SU-DHL-6 (cell line): ENCODE measurements around the gene CORO1C.

Experiments
- H2AFZ ChIP-seq: fragments of 200-600 bp; sonication (generic); 2 replicates; pipeline ENCODE4 v1.6.1; 2014; ENCODE audit warnings: low read depth, mild to moderate bottlenecking, moderate library complexity, mixed read lengths, antibody characterized with exemption, low read length; ENCODE audit not compliant: severe bottlenecking
- H3F3A ChIP-seq: fragments of 200-600 bp; shearing (Covaris generic); 2 replicates; pipeline ENCODE4 v1.6.0; 2016; ENCODE audit warnings: antibody characterized with exemption, mild to moderate bottlenecking; ENCODE audit not compliant: insufficient read depth
- H3K27ac ChIP-seq: fragments of 200-600 bp; sonication (generic); 2 replicates; pipeline ENCODE4 v1.5.1; 2016; ENCODE audit warnings: low read depth, mild to moderate bottlenecking, low read length, moderate library complexity, mixed read lengths
- H3K27me3 ChIP-seq: fragments of 200-600 bp; sonication (generic), shearing (Covaris generic); 2 replicates; pipeline ENCODE4 v1.6.0; 2014; ENCODE audit warnings: mild to moderate bottlenecking, low read length
- H3K36me3 ChIP-seq: fragments of 200-600 bp; sonication (generic); 2 replicates; pipeline ENCODE4 v1.6.1; 2014; ENCODE audit warnings: mild to moderate bottlenecking, low read length, mixed read lengths
- H3K4me2 ChIP-seq: fragments of 300-600, 200-600 bp; shearing (Covaris generic), sonication (generic); 2 replicates; pipeline ENCODE4 v1.6.0; 2014; ENCODE audit warnings: low read length, low read depth, mild to moderate bottlenecking; ENCODE audit not compliant: poor library complexity, severe bottlenecking
- H3K4me3 ChIP-seq: fragments of 200-600 bp; sonication (generic); 2 replicates; pipeline ENCODE4 v1.5.1; 2014; ENCODE audit warnings: antibody characterized with exemption, low read length, mild to moderate bottlenecking, mixed read lengths; ENCODE audit not compliant: insufficient read depth, poor library complexity, severe bottlenecking
- H3K79me2 ChIP-seq: fragments of 200-600 bp; sonication (generic); 2 replicates; pipeline ENCODE4 v1.6.1; 2014; ENCODE audit warnings: mild to moderate bottlenecking, low read length, moderate library complexity; ENCODE audit not compliant: insufficient read depth
- H3K9ac ChIP-seq: fragments of 200-600 bp; sonication (generic); 2 replicates; pipeline ENCODE4 v1.7.0; 2014; ENCODE audit warnings: mild to moderate bottlenecking, low read length
- H3K9me2 ChIP-seq: fragments of 200-600 bp; sonication (generic); replicated peaks from 2 replicates; pipeline ENCODE4 v1.6.1; 2014; ENCODE audit warnings: low read length; ENCODE audit not compliant: insufficient read depth
- H3K9me3 ChIP-seq: fragments of 200-600 bp; sonication (generic); 2 replicates; pipeline ENCODE4 v1.6.1; 2014; ENCODE audit warnings: low read length, mixed read lengths; ENCODE audit not compliant: insufficient read depth
- H4K20me1 ChIP-seq: fragments of 200-600 bp; sonication (generic); 2 replicates; pipeline ENCODE4 v1.6.1; 2014; ENCODE audit warnings: low read depth, mild to moderate bottlenecking, antibody characterized with exemption, low read length, moderate library complexity, mixed read lengths
- CTCF ChIP-seq: fragments of 200-600 bp; sonication (generic); IDR thresholded peaks from one replicate; pipeline ENCODE4 v1.5.1; 2017; ENCODE audit warnings: antibody characterized with exemption, mild to moderate bottlenecking, low read length, moderate library complexity; ENCODE audit not compliant: insufficient read depth, poor library complexity, severe bottlenecking
- EZH2phosphoT487 ChIP-seq: fragments of 200-600 bp; sonication (generic), shearing (Covaris generic); conservative IDR thresholded peaks from 2 replicates; pipeline ENCODE4 v1.6.1; 2018; ENCODE audit warnings: mild to moderate bottlenecking, antibody characterized with exemption, low read length, moderate library complexity, mixed read lengths

Gene CORO1C

GRCh38 chr12:108727161-108727560, 4.2 kb downstream of the CORO1C start:
- Histone ChIP-seq H3K27me3 (no peaks in the 10 kb centered on the region), H3K27ac (no peak overlapping the region), H3K9me3 (no peaks in the 10 kb centered on the region), H2AFZ (no peak overlapping the region), H3K9ac (no peak overlapping the region), H3K9me2 (no peaks in the 10 kb centered on the region), H3K4me2 (no peak overlapping the region), H3F3A (peaks cover 12% of the 10 kb centered on the region), H4K20me1 (no peaks in the 10 kb centered on the region), H3K79me2 (no peaks in the 10 kb centered on the region), H3K36me3 (no peaks in the 10 kb centered on the region), H3K4me3 (no peak overlapping the region)
- TF ChIP-seq CTCF, result no peak
- TF ChIP-seq EZH2phosphoT487, result no peak

GRCh38 chr12:108724890-108725151, 6.5 kb downstream of the CORO1C start:
- no peaks in the 10 kb centered on the region for H3K79me2 ChIP-seq
- TF ChIP-seq CTCF (no peak), EZH2phosphoT487 (no peak)
- H3K4me2 ChIP-seq, result no peak overlapping the region

GRCh38 chr12:108724054-108724889, 7.0 kb downstream of the CORO1C start:
- H3K4me3 ChIP-seq, result no peak overlapping the region
- H3K27ac ChIP-seq, result no peak overlapping the region
- H4K20me1 ChIP-seq, result peaks cover 6% of the 10 kb centered on the region; the same call in 1 of the 2 replicates
- no peaks in the 10 kb centered on the region for H3K9me3 ChIP-seq
- H3K4me2 ChIP-seq, result no peak overlapping the region
- no peaks in the 10 kb centered on the region for H3F3A ChIP-seq
- H3K36me3 ChIP-seq, result no peaks in the 10 kb centered on the region
- no peak for TF ChIP-seq CTCF
- no peak for TF ChIP-seq EZH2phosphoT487
- H2AFZ ChIP-seq, result no peak overlapping the region
- H3K9me2 ChIP-seq, result no peaks in the 10 kb centered on the region
- no peak overlapping the region for H3K9ac ChIP-seq
- H3K27me3 ChIP-seq, result no peaks in the 10 kb centered on the region
- H3K79me2 ChIP-seq, result no peaks in the 10 kb centered on the region

More at GRCh38 chr12:108724890-108725151, 6.5 kb downstream of the CORO1C start:
- H2AFZ ChIP-seq, result no peak overlapping the region
- H3K4me3 ChIP-seq, result no peak overlapping the region
- H3K27ac ChIP-seq, result no peak overlapping the region
- no peaks in the 10 kb centered on the region for H3K9me3 ChIP-seq
- peaks cover 4% of the 10 kb centered on the region for H3F3A ChIP-seq
- no peak overlapping the region for H3K9ac ChIP-seq
- no peaks in the 10 kb centered on the region for H3K36me3 ChIP-seq
- peaks cover 6% of the 10 kb centered on the region; the same call in 1 of the 2 replicates for H4K20me1 ChIP-seq
- H3K27me3 ChIP-seq, result no peaks in the 10 kb centered on the region
- H3K9me2 ChIP-seq, result no peaks in the 10 kb centered on the region
